ENCODE data around the gene TRIM17. TPM values are rescaled to one million over a fixed set of nuclear protein-coding genes. Genes with fewer than 3 reads are reported as not detected.

Gene TRIM17
- total RNA-seq, 1 donor from 2014 or later = 2.9 TPM

DNA sequence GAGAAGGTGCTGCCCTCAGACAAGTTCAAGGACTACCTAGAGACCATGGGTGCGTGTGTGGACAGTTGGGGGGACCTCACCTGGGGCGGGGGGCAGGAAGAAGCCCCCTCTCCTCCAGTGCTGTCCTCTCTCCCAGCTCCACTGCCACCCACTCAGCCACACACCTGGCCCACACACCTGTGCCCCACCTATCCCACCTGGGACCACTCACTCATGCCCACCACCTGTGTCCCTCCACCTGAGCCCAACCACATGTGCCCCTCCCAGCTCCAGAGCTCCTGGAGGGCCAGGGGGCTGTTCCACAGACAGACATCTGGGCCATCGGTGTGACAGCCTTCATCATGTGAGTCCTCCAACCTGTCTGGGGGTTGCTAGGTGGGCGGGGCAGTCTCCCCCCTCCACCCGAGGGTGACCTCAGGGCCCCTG lies 39.0 kb downstream of the TRIM17 start:
- H3K9ac ChIP-seq = no peak overlapping the region
- peak overlapping the region; percentile 62 for H3K4me3 ChIP-seq
- H3K36me3 ChIP-seq = no peaks in the 10 kb centered on the region
- H4K20me1 ChIP-seq (ENCODE audit: low read depth) = peaks cover 16% of the 10 kb centered on the region
- Mint-ChIP-seq H3K4me3 (peak overlapping the region; percentile 71), H3K9me3 (no peaks in the 10 kb centered on the region), H3K27me3 (ENCODE audit: insufficient read depth, low read depth) (peaks cover 14% of the 10 kb centered on the region), H3K36me3 (no peaks in the 10 kb centered on the region), H3K27ac (no peak overlapping the region), H3K4me1 (peaks cover 5% of the 10 kb centered on the region)
- H3K9me3 ChIP-seq (ENCODE audit: low read depth) = no peaks in the 10 kb centered on the region
- H2AFZ ChIP-seq (replicated peaks) = peak overlapping the region; percentile 66
- no peak overlapping the region for H3K27ac ChIP-seq
- peak overlapping the region; percentile 98 for H3K4me2 ChIP-seq
- H3K27me3 ChIP-seq = peaks cover 50% of the 10 kb centered on the region
- H3K4me1 ChIP-seq = peaks cover 5% of the 10 kb centered on the region
- H3F3A ChIP-seq (ENCODE audit: low read depth) = no peaks in the 10 kb centered on the region
- no peaks in the 10 kb centered on the region for H3K79me2 ChIP-seq (ENCODE audit: low read depth)
- no peak for TF ChIP-seq CTCF (IDR thresholded peaks at IDR 0.05)
- TF ChIP-seq EZH2phosphoT487 (IDR thresholded peaks at IDR 0.05) = no peak
- no peak for TF ChIP-seq EZH2 (IDR thresholded peaks at IDR 0.05)
- no peak for DNase-seq (ENCODE audit: low spot score)

DNA sequence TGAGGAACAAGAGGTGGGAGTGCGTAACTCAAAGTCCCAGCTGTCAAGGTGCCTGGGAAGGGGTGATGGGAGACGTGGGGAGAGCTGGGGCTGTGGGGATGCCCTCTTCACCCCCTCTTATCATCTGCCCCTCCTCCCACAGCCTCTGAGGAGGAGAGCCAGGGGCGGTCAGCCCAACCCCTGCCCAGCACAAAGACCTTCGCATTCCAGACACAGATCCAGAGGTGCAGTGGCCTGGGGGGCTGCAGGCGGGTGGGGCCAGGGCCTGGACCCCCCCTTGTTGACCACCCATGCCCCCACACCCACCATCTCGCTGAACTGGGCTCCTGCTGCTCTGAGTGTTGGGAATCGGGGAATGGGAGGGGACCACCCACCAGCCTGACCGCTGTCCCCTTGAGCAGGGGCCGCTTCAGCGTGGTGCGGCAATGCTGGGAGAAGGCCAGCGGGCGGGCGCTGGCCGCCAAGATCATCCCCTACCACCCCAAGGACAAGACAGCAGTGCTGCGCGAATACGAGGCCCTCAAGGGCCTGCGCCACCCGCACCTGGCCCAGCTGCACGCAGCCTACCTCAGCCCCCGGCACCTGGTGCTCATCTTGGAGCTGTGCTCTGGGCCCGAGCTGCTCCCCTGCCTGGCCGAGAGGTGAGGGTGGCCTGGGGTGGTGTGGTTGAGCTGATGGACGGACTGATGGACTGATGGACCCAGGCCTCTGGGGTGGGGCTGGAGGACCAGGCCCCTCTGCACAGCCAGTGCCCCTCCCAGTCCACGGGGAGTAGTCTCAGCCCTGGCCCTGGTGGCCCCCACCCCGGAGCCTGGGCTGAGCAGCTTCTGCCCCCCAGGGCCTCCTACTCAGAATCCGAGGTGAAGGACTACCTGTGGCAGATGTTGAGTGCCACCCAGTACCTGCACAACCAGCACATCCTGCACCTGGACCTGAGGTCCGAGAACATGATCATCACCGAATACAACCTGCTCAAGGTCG lies 39.7 kb downstream of the TRIM17 start:
- peak overlapping the region; percentile 71 for H3K4me3 Mint-ChIP-seq
- Histone ChIP-seq H3F3A (ENCODE audit: low read depth) (no peaks in the 10 kb centered on the region), H3K27ac (no peak overlapping the region), H3K4me3 (no peak overlapping the region), H3K9ac (no peak overlapping the region), H3K27me3 (peaks cover 44% of the 10 kb centered on the region), H3K9me3 (ENCODE audit: low read depth) (no peaks in the 10 kb centered on the region), H4K20me1 (ENCODE audit: low read depth) (peaks cover 16% of the 10 kb centered on the region), H3K4me1 (peaks cover 5% of the 10 kb centered on the region), H2AFZ (replicated peaks) (no peak overlapping the region), H3K36me3 (no peaks in the 10 kb centered on the region), H3K79me2 (ENCODE audit: low read depth) (no peaks in the 10 kb centered on the region), H3K4me2 (no peak overlapping the region)
- peaks cover 5% of the 10 kb centered on the region for H3K4me1 Mint-ChIP-seq
- H3K9me3 Mint-ChIP-seq = no peaks in the 10 kb centered on the region
- no peak for DNase-seq (ENCODE audit: low spot score)
- peaks cover 14% of the 10 kb centered on the region for H3K27me3 Mint-ChIP-seq (ENCODE audit: insufficient read depth, low read depth)
- H3K36me3 Mint-ChIP-seq = no peaks in the 10 kb centered on the region
- TF ChIP-seq EZH2 (IDR thresholded peaks at IDR 0.05) (no peak), CTCF (IDR thresholded peaks at IDR 0.05) (no peak), EZH2phosphoT487 (IDR thresholded peaks at IDR 0.05) (no peak)
- H3K27ac Mint-ChIP-seq = no peak overlapping the region

GRCh38 chr1:228376262-228376628 lies 40.4 kb downstream of the TRIM17 start:
- no peak for DNase-seq (ENCODE audit: low spot score)
- H3K4me3 Mint-ChIP-seq = no peak overlapping the region
- Histone ChIP-seq H3K9ac (no peak overlapping the region), H3F3A (ENCODE audit: low read depth) (no peaks in the 10 kb centered on the region), H3K4me3 (no peak overlapping the region), H3K4me2 (no peak overlapping the region), H3K36me3 (no peaks in the 10 kb centered on the region), H3K27me3 (peaks cover 37% of the 10 kb centered on the region), H3K9me3 (ENCODE audit: low read depth) (no peaks in the 10 kb centered on the region), H3K79me2 (ENCODE audit: low read depth) (no peaks in the 10 kb centered on the region), H3K27ac (no peak overlapping the region), H2AFZ (replicated peaks) (no peak overlapping the region), H4K20me1 (ENCODE audit: low read depth) (peaks cover 16% of the 10 kb centered on the region), H3K4me1 (peaks cover 5% of the 10 kb centered on the region)
- no peaks in the 10 kb centered on the region for H3K9me3 Mint-ChIP-seq
- no peak for TF ChIP-seq EZH2 (IDR thresholded peaks at IDR 0.05)
- no peak for TF ChIP-seq CTCF (IDR thresholded peaks at IDR 0.05)
- no peak for TF ChIP-seq EZH2phosphoT487 (IDR thresholded peaks at IDR 0.05)
- no peak overlapping the region for H3K27ac Mint-ChIP-seq
- peaks cover 14% of the 10 kb centered on the region for H3K27me3 Mint-ChIP-seq (ENCODE audit: insufficient read depth, low read depth)
- no peaks in the 10 kb centered on the region for H3K36me3 Mint-ChIP-seq
- peaks cover 5% of the 10 kb centered on the region for H3K4me1 Mint-ChIP-seq
